Measurements from ENCODE around the gene C10orf90.

GRCh38 chr10:126478546-126478945 is 191.9 kb downstream of the C10orf90 start:
- TF ChIP-seq CTCF (conservative IDR thresholded peaks at IDR 0.05 in 1 of 2, IDR thresholded peaks at IDR 0.05 in 1 of 2; ENCODE audit: extremely low read depth in 1 of 2, insufficient read depth in 1 of 2, low read depth in 1 of 2, low read length in 2 of 2) (no peak), EZH2 (IDR thresholded peaks at IDR 0.05; ENCODE audit: borderline replicate concordance, low read length) (no peak)
